OCI-LY1 (cell line): ENCODE data around the gene ANKFN1.

Source experiments
- H2AFZ ChIP-seq: fragments of 200-600 bp; sonication (generic), shearing (Covaris generic); 2 replicates; pipeline ENCODE4 v1.6.0; 2014; ENCODE audit warnings: antibody characterized with exemption, mild to moderate bottlenecking, low read length
- H3F3A ChIP-seq: fragments of 200-600 bp; sonication (generic), shearing (Covaris generic); 2 replicates; pipeline ENCODE4 v1.6.0; 2014; ENCODE audit warnings: mild to moderate bottlenecking, antibody characterized with exemption, low read length, moderate library complexity; ENCODE audit not compliant: insufficient read depth
- H3K27ac ChIP-seq: fragments of 200-600 bp; sonication (generic); 2 replicates; pipeline ENCODE4 v1.5.1; 2014; ENCODE audit warnings: low read length, mixed run types, mild to moderate bottlenecking, low read depth; ENCODE audit not compliant: poor library complexity, severe bottlenecking
- H3K27me3 ChIP-seq: fragments of 200-600 bp; sonication (generic); 2 replicates; pipeline ENCODE4 v1.6.0; 2014; ENCODE audit warnings: antibody characterized with exemption, mild to moderate bottlenecking, low read length, moderate library complexity; ENCODE audit not compliant: insufficient read depth
- H3K36me3 ChIP-seq: fragments of 200-600 bp; sonication (generic); 2 replicates; pipeline ENCODE4 v1.6.1; 2014; ENCODE audit warnings: mild to moderate bottlenecking, antibody characterized with exemption, low read length, moderate library complexity, mixed read lengths; ENCODE audit not compliant: insufficient read depth
- H3K4me1 ChIP-seq: fragments of 200-600 bp; sonication (generic); 2 replicates; pipeline ENCODE4 v1.5.1; 2014; ENCODE audit warnings: mild to moderate bottlenecking, low read length, moderate library complexity; ENCODE audit not compliant: insufficient read depth, severe bottlenecking
- H3K4me2 ChIP-seq: fragments of 200-600 bp; sonication (generic), shearing (Covaris generic); 2 replicates; pipeline ENCODE4 v1.6.1; 2014; ENCODE audit warnings: low read length
- H3K4me3 ChIP-seq: fragments of 200-600 bp; sonication (generic); 2 replicates; pipeline ENCODE4 v1.5.1; 2014; ENCODE audit warnings: low read length, low read depth, mild to moderate bottlenecking, mixed read lengths; ENCODE audit not compliant: poor library complexity, severe bottlenecking
- H3K79me2 ChIP-seq: fragments of 200-600 bp; shearing (Covaris generic); 2 replicates; pipeline ENCODE4 v1.6.1; 2016; ENCODE audit warnings: mixed run types, low read length, mixed read lengths; ENCODE audit not compliant: insufficient read depth
- H3K9ac ChIP-seq: fragments of 200-600 bp; sonication (generic), shearing (Covaris generic); 2 replicates; pipeline ENCODE4 v1.6.1; 2014; ENCODE audit warnings: mild to moderate bottlenecking, low read length, mixed read lengths
- H3K9me2 ChIP-seq: fragments of 200-600 bp; sonication (generic), shearing (Covaris generic); 2 replicates; pipeline ENCODE4 v1.6.1; 2014; ENCODE audit warnings: low read depth, mild to moderate bottlenecking, low read length, mixed read lengths
- H3K9me3 ChIP-seq: fragments of 200-600 bp; shearing (Covaris generic); 2 replicates; pipeline ENCODE4 v1.6.1; 2014; ENCODE audit warnings: low read length, mixed read lengths
- H4K20me1 ChIP-seq: fragments of 200-600 bp; sonication (generic), shearing (Covaris generic); 2 replicates; pipeline ENCODE4 v1.6.0; 2016; ENCODE audit warnings: mild to moderate bottlenecking, low read length; ENCODE audit not compliant: insufficient read depth
- CTCF ChIP-seq: fragments of 200-600 bp; sonication (generic), shearing (Covaris generic); IDR thresholded peaks from 2 replicates; pipeline ENCODE4 v1.5.1; 2017; ENCODE audit warnings: mild to moderate bottlenecking, antibody characterized with exemption, low read length, moderate library complexity, mixed read lengths
- EZH2 ChIP-seq: fragments of 200-600 bp; sonication (generic), shearing (Covaris generic); IDR thresholded peaks from 2 replicates; pipeline ENCODE4 v1.8.0; 2017; ENCODE audit warnings: borderline replicate concordance, mixed run types, mild to moderate bottlenecking, antibody characterized with exemption, low read length, moderate library complexity, mixed read lengths

The ANKFN1 gene

GRCh38 chr17:56298846-56299245 is 145.6 kb downstream of the ANKFN1 start:
- H3K9me3 ChIP-seq: no peaks in the 10 kb centered on the region
- no peaks in the 10 kb centered on the region for H3K36me3 ChIP-seq
- no peak overlapping the region for H3K27ac ChIP-seq
- H3K79me2 ChIP-seq: no peaks in the 10 kb centered on the region
- no peak for TF ChIP-seq CTCF
- TF ChIP-seq EZH2: no peak
- no peaks in the 10 kb centered on the region for H3K9me2 ChIP-seq
- no peaks in the 10 kb centered on the region for H3K27me3 ChIP-seq
- no peak overlapping the region for H3K4me3 ChIP-seq
- no peak overlapping the region for H3K4me2 ChIP-seq
- H3K4me1 ChIP-seq: no peaks in the 10 kb centered on the region
- H2AFZ ChIP-seq: no peak overlapping the region
- no peak overlapping the region for H3K9ac ChIP-seq
- no peaks in the 10 kb centered on the region for H3F3A ChIP-seq
- no peaks in the 10 kb centered on the region for H4K20me1 ChIP-seq

DNA sequence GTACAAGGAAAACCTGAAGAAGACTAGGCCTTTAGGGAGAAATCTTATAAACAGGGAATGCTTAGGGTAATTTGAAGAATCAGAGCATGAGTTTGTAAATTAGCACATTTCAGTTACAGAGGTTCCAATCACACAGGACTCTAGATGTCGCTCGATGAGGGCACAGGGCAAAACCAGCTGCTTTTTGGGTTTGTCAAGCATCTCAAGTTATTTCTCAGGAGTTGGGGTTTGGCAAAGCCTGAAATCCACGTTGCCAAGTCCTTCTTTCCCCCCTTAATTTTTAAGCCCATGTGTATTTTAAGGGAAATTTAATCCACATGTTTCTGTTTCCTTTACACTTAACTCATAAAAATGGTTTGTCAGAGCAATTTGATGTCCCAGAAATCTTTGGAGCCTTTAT is 146.9 kb downstream of the ANKFN1 start:
- H3K36me3 ChIP-seq: no peaks in the 10 kb centered on the region
- no peak overlapping the region for H3K4me2 ChIP-seq
- no peaks in the 10 kb centered on the region for H3K4me1 ChIP-seq
- no peak overlapping the region for H3K27ac ChIP-seq
- H3F3A ChIP-seq: no peaks in the 10 kb centered on the region
- no peaks in the 10 kb centered on the region for H3K27me3 ChIP-seq
- TF ChIP-seq CTCF (no peak), EZH2 (no peak)
- no peaks in the 10 kb centered on the region for H3K9me2 ChIP-seq
- H4K20me1 ChIP-seq: no peaks in the 10 kb centered on the region
- no peak overlapping the region for H2AFZ ChIP-seq
- no peak overlapping the region for H3K4me3 ChIP-seq
- no peak overlapping the region for H3K9ac ChIP-seq
- no peaks in the 10 kb centered on the region for H3K79me2 ChIP-seq
- no peaks in the 10 kb centered on the region for H3K9me3 ChIP-seq

- Histone ChIP-seq H3F3A (no peaks in the 10 kb centered on the region), H3K4me2 (no peak overlapping the region), H3K9me2 (no peaks in the 10 kb centered on the region), H3K9me3 (no peaks in the 10 kb centered on the region), H3K4me3 (no peak overlapping the region), H3K79me2 (no peaks in the 10 kb centered on the region), H2AFZ (no peak overlapping the region), H3K27ac (no peak overlapping the region), H3K36me3 (no peaks in the 10 kb centered on the region), H4K20me1 (no peaks in the 10 kb centered on the region), H3K4me1 (no peaks in the 10 kb centered on the region), H3K27me3 (no peaks in the 10 kb centered on the region), H3K9ac (no peak overlapping the region)
- TF ChIP-seq EZH2: no peak
- no peak for TF ChIP-seq CTCF
Observed at GRCh38 chr17:56305007-56305406, 151.7 kb downstream of the ANKFN1 start.
